Erythroblast (primary cell): ENCODE measurements around the gene OR52B6.

Experiments
- DNase-seq, 2 experiments: peaks; one replicate each; lab custom pipeline; 2025; lab: John Stamatoyannopoulos, UW
- GATA1 ChIP-seq: IDR thresholded peaks from 2 replicates; pipeline ENCODE4 v1.6.1; 2011; ENCODE audit warnings: low read depth, mild to moderate bottlenecking, control low read depth, low read length, moderate library complexity
- POLR2A ChIP-seq: IDR thresholded peaks from 2 replicates; pipeline ENCODE4 v1.6.1; 2011; ENCODE audit warnings: mild to moderate bottlenecking, low read length

OR52B6 gene

DNA sequence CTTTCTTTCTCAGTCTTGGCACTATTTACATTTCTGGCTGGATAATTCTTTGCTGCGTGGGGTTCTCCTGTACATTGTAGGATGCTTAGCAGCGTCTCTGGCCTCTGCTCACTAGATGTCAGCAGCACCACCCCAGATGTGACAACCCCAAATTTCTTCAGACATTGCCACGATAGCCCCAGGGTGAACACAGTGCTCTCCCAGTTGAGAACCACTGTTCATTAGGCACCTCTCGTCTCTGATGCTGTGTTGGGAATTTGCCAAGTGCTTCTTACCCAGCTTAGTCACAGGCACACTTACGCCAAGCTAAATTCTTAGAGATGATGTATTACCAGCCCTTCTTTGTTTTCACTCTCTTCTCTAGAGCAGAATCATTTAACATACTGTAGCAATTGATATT, 25.2 kb downstream of the OR52B6 start:
- DNase-seq = no peak
- TF ChIP-seq GATA1 (no peak), POLR2A (no peak)

DNA sequence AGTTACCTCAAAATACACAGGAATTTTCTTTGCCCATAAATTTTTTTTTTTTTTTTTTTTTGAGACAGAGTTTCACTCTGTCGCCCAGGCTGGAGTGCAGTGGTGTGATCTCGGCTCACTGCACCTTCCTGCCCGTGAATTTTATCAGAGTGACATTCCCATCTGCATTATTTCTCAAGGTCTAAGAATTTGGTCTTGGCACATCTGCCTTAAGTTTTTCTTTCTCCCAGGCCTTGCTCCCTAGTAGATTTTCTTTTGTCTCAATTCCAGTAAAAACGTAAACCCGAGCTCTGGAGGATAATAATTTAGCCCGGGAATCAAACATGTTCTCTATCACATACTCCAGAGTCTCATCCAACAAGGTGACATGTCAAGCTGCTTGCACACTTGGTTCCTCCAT, 28.1 kb downstream of the OR52B6 start:
- DNase-seq = no peak
- TF ChIP-seq POLR2A (no peak), GATA1 (no peak)

DNA sequence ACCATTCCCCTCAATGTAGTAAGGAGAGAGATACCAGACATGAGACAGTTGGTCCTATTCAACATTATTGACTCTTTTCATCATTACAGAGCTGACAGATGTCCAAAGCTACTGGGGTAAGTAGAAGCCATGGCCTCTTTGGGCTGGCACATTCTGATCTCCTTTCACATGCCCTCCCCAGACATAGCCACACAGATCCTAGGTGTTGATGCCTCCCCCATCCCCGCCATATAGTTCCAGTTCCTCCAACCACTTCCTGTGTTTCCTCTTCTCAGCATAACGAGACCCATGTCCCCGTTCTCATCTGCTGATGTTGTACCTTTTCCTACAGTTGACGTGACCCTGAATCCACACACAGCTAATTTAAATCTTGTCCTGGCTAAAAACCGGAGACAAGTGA, 29.8 kb downstream of the OR52B6 start:
- no peak for DNase-seq
- TF ChIP-seq POLR2A (no peak), GATA1 (no peak)

DNA sequence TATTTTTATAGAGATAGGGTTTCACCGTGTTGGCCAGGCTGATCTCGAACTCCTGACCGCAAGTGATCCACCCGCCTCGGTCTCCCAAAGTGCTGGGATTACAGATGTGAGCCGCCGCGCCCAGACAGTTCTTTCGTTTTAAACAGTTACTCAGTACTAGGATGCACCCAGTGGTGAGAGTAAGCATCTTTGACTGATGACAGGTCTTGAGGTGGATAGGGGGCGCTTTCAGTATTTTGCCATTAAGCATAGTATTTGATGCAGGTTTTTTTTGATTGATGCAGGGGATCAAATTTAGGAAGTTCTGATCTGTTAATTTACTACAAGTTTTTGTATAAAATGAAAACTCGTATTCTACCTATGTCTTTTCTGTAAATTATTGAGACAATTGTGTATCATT, 30.9 kb downstream of the OR52B6 start:
- no peak for DNase-seq

DNA sequence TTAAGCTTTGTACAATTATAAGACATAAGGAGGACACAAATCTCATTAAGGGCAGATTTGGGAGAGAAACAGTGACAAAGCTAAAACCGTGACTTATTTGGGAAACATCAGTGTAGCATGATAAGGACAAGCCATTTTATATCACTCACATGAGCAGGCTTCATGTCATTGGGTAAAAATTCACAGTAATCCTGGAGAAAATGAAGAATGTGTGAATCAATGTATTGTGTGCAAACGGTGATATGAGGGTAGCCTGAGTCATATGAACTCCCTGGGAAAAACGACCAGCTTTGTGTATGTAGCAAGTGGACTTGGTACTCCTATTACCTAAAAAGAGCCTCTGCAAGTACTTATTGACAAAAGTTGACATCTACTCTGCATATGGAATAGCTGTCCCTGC, 38.1 kb downstream of the OR52B6 start:
- no peak for TF ChIP-seq GATA1
- TF ChIP-seq POLR2A = no peak
- no peak for DNase-seq

More for the DNA sequence above, 30.9 kb downstream of the OR52B6 start:
- no peak for TF ChIP-seq GATA1
- TF ChIP-seq POLR2A = no peak

DNA sequence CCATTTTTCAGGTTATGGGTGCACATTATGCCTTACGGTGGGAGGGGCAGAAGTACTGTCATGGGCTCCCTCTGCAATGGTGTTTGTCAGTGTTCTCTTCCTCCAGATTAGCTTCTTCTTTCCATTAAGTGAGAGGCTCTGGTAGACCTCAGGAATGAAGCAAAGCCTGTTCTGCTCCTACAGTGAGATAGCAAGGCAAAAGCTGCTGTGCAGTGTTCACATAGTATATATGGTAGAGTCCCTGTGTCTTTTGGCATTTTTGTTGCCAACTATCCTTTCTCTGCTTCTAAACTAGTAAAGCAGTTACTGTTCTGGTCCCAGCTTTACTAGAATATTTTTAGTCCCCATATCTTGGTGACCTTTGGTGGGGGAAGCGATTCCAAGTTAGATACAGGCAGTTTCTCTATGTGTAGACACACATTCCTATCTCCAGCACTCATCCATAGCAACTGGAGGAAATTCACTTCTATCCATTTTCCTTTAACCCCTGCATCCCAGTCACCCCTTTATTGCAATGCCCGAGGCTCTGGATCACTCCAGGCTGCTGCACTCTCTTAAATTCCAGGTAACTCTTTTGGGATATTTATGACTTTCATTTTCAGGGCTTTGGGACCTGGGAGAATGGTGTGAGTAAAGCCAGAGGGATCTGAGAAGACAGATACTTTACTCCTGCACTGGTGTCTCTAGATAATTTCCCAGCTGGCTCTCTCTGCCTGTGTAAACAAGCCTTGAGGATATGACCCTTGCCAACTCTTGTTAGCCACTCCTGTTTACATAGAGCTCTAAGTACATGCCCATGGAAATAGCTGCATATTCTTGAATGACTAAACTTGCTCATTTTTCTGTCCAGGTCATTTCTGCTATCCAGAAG, 40.2 kb downstream of the OR52B6 start:
- TF ChIP-seq POLR2A (no peak), GATA1 (no peak)
- DNase-seq = no peak

DNA sequence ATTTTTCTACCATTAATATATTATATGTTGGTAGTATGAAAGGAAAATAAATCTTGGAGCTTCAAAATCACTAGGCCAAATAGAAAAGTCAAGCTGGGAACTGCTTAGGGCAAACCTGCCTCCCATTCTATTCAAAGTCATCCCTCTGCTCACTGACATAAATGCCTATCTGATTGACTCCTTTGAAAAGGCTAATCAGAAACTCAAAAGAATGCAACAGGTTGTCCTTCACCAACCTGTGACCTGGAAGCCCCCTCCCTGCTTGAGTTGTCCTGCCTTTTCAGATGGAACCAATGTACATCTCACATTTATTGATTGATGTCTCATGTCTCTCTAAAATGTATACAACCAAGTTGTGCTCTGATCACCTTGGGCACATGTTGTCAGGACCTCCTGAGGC, 40.9 kb downstream of the OR52B6 start:
- TF ChIP-seq GATA1 (no peak), POLR2A (no peak)

DNA sequence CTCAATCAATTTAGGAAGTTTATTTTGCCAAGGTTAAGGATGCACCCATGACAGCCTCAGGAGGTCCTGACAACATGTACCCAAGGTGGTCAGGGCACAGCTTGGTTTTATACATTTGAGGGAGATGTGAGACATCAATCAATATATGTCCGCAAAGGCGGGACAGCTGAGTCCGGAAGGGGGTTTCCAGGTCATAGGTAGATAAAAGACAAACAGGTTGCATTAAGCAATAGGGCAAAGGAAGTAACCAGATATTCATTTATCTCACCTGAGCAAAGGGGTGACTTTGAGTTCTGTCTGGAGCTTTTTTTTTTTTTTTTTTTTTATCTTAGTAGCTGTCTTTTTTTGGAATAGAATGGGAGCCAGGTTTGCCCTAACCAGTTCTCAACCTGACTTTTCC, 42.1 kb downstream of the OR52B6 start:
- TF ChIP-seq POLR2A (no peak), GATA1 (no peak)
- no peak for DNase-seq

More for the DNA sequence above, 40.9 kb downstream of the OR52B6 start:
- no peak for DNase-seq

DNA sequence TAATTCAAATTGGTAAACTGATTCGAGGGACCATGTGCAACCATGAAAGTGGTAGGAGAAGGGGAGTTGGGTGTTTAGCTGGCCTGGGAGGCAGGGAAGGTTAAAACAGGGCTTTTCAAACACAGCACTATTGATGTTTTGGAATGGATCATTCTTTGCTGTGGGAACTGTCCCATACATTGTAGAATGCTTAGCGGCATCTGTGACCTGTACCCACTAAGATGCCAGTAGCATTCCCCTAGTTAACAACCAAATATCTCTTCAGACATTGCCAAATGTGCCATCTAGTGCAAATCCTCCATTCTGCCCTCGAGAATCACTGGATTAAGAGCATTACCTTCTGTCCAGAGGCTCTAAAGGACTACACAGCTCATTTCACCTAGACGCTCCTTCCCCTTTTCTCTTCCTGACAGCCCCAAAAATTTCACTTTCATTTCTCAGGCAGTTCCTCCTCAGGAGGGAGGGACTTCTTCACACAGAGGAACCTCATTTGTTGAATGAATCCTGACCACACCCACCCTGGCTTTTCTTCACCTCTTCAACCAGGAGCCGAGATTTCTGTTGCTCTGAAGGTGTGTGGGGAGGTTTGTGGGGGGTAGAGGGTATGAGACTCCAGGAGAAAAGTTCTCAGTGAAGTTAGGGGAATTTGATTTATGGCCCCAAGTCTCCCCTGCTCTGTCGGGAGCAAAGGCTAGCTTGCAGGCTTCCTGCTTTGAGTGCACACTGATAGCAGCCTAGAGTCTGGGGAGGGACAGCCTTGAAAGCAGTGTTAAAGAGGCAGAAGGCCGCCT, 44.0 kb downstream of the OR52B6 start, which contains the start of gene TRIM34:
TSS of gene TRIM34 (plus strand) at position 513 of the 791 bp plus-strand sequence. CDS start 7,331 bp downstream, outside the sequence.
- DNase-seq = peak; percentile 60 to 67
- TF ChIP-seq GATA1 (no peak), POLR2A (peak; percentile 70)

DNA sequence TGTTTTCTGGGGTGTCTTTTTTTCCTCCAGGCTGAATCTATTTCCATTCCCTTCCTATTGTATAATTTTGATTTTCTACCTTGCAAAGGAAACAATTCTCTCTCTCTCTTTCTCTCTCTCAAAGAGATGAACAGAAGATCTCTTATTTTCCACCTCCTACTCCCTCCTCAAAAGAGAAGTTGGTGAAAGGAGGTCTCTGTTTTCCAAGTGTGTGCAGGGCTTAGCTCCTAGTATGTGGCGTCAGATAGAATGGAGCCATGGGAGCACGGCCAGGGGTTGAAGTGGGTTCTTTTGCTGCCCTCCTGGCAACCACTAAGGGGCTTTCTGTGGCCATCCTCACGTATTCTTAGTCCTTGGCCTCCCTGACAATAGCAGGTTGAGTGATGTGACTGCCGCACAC, 44.6 kb downstream of the OR52B6 start:
- TF ChIP-seq GATA1 (no peak), POLR2A (no peak)

DNA sequence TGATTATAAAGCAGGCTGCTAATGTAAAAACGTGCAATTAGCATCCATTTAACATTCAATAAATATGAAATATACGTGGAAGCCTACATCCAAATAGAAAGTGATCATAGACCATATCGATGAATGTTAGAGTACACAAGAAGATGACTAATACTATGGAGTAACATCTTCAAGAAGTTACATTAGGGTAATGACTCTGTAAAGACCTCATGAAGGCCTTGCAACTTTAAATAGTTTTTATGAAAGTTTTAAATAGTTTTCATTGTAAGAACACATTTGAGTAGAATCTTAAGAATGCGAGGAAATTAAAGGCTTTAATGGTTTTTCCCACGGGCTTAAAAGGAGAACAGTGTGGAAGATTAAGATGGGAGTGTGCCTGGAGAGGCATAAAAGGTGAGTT, 45.5 kb downstream of the OR52B6 start:
- TF ChIP-seq POLR2A (no peak), GATA1 (no peak)
- no peak for DNase-seq

More for the DNA sequence above, 44.6 kb downstream of the OR52B6 start:
- no peak for DNase-seq

DNA sequence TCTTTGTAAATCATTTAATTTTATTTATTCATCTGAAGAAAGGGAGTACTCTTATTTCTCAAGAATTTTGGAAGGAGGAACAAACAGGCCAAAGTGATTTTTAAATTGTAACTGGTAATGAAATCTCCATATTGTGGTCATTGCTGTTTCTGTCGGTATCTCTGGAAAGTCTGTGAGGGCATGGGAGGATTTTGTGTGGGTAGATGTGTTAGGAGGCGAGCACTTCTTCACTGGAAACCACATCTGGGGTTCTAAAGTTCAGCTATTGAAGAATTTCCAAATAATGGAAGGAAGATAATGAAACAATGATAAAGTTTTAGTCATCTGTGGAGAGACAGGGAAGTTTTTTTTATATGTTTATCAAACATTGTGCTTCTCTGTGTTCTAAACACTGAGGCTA, 50.7 kb downstream of the OR52B6 start:
- no peak for DNase-seq
- no peak for TF ChIP-seq GATA1
- no peak for TF ChIP-seq POLR2A
